ENCODE measurements around the gene FGR. TPM values are rescaled to one million over a fixed set of nuclear protein-coding genes. Genes with fewer than 3 reads are reported as not detected.
A peak's percentile ranks its signal among the peaks of the same experiment; 100 is the strongest.

The FGR gene
- total and polyA plus RNA-seq, 11 donors: 1.1 to 25.9 (median 3.3) TPM

DNA sequence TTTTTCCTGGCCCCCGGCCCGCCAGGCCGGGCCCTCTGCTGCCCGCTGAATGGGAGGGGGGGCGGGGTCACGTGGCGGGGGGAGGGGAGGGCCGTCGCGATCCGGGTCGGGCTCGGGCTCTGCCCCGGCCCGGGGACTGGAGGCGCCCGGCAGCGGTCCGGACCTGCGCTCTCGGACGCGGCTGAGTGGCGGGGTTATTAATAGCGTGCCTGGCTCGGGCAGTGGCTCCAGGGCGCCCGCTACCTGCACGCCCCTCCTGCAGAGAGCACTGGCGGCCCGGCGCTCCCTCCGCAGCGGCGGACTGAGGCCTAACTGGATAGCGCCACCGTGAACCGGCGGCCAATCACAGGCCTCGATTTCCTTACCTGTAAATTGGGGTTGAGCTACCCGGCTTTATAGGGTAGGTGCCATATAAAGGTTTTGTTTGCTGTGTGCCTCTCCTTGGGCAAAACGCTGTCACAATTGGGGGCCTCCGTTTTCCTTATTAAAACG lies 59.1 kb downstream of the FGR start:
- TF ChIP-seq, protein P1, sequence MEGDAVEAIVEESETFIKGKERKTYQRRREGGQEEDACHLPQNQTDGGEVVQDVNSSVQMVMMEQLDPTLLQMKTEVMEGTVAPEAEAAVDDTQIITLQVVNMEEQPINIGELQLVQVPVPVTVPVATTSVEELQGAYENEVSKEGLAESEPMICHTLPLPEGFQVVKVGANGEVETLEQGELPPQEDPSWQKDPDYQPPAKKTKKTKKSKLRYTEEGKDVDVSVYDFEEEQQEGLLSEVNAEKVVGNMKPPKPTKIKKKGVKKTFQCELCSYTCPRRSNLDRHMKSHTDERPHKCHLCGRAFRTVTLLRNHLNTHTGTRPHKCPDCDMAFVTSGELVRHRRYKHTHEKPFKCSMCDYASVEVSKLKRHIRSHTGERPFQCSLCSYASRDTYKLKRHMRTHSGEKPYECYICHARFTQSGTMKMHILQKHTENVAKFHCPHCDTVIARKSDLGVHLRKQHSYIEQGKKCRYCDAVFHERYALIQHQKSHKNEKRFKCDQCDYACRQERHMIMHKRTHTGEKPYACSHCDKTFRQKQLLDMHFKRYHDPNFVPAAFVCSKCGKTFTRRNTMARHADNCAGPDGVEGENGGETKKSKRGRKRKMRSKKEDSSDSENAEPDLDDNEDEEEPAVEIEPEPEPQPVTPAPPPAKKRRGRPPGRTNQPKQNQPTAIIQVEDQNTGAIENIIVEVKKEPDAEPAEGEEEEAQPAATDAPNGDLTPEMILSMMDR (IDR thresholded peaks at IDR 0.05): peak in 8 of 12 donors; percentile 7 to 54 (median 26)
- TF ChIP-seq POLR2A (IDR thresholded peaks at IDR 0.05): no peak
- Histone ChIP-seq H3K27me3 (peaks cover 0 to 9% (median 0%) of the 10 kb centered on the region in 9 donors), H3K9me3 (no peaks in the 10 kb centered on the region), H3K27ac (peak overlapping the region; percentile 68 to 99 (median 94)), H3K36me3 (no peaks in the 10 kb centered on the region), H3K4me3 (peak overlapping the region; percentile 18 to 62 (median 52)), H3K4me1 (peaks cover 38 to 98% (median 80%) of the 10 kb centered on the region in 12 donors)
- DNase-seq: peak; percentile 85 to 92 (median 88)
- peak; percentile 73 to 86 (median 82) for ATAC-seq
- 3 to 8% (median 4%) methylated on average over 23 to 44 of the region's 44 CpGs for WGBS, 4 donors
- intact Hi-C loops (cut with DNase I): loop anchor here in 2 of 10 donors (1.0 to 2.0 kb wide), 2 partner anchors 23 to 27 kb away; no protein-coding TSS in a partner anchor

DNA sequence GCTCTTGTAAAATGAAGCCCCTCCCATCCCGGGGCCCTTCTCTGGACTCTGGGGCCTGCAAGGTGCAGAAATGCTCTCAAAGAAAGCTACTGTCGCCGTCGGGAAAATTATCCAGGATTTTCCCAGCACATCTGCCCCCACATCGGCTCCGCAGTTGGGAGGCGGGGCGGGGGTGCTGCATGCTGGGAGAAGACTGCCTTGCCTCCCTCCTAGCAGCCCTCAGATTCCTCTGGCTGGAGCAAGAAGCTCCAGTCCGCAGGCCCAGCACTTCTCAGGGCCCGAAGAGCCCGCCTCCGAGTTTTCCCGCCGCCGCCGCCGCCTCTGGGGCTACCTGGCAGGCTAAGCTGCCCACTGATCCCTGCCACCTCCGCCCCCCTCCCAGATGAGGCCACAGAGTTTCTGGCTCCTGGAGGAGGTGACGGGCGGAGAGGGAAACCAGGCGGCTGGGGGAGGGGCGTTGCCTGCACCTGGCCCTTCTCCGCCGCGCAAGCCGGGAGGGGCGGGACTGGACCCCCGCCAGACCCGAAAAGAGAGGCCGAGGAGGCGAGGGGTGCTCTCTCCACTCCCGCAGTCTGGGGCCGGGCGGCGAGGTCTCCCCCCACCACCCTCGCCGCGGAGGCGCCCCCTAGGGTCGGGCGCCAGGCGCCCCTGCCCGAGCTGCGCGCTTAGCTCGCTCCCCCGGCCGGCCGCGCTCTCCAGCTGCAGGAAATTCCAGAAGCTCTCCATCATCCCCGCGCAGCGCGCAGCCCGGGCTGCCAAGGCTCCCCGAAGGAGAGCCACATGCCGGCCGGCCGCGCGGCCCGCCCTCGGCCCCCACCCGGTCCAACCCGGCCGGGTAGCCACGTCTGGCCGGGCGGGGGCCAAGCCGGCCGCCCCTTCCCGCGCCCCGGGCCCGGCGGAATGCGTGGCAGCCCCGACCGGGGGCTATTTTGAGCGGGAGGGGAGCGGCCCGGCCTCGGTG lies 59.8 kb downstream of the FGR start:
- Histone ChIP-seq H3K36me3 (no peaks in the 10 kb centered on the region), H3K4me3 (peak overlapping the region; percentile 18 to 62 (median 52)), H3K27ac (peak overlapping the region; percentile 68 to 99 (median 94)), H3K4me1 (peaks cover 40 to 98% (median 83%) of the 10 kb centered on the region in 12 donors), H3K27me3 (peaks cover 0 to 9% (median 0%) of the 10 kb centered on the region in 9 donors), H3K9me3 (no peaks in the 10 kb centered on the region)
- WGBS, 4 donors: 2 to 6% (median 5%) methylated on average over 44 to 83 of the region's 83 CpGs
- DNase-seq (peak; percentile 86 to 92 (median 90)), ATAC-seq (peak; percentile 11 to 74 (median 63))
- intact Hi-C loops (cut with DNase I): loop anchor here in 1 of 10 donors (1.0 kb wide), 1 partner anchor 28 kb away; no protein-coding TSS in a partner anchor
- peak in 1 of 2 donors; percentile 20 for TF ChIP-seq POLR2A (IDR thresholded peaks at IDR 0.05)
- TF ChIP-seq, protein P1 (IDR thresholded peaks at IDR 0.05): peak in 9 of 12 donors; percentile 26 to 59 (median 36)

DNA sequence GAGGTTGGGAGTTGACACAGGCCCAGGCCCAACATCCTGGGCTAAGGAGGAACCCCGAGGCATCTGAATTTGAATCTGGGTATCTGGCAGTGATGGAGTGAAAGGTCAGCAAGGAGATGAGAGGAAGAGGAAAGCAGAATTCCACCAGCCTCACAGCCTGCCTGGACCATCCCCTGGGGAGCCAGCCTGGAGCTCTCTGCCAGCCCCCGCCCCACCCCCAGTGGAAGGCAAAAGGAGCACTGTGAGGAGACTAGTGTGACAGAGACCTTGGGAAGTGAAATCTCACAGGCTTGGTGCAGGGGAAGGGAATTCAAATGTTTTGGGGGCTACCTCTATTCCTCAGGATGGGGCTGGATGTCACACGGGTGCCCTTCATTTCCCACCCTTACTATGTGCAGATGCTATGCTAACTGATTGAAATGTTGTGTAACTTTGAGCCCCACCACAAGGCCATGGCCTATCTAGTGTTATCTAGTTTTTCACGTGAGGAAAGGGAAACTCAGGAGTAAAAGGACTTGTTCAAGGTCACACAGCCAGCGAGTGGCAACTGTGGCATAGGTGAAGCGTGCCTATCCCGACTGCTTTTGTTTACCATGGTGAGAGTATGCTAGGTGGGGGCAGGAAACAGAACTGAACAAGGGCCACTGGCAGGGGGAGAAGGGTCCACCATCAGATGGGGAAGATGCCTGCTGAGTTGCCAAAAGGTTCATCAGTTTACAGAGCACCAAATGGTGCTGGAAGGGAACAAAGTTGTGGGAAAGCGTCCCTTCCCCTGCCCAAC lies 60.8 kb downstream of the FGR start:
- intact Hi-C loops (cut with DNase I): no loop called here
- Histone ChIP-seq H3K36me3 (no peaks in the 10 kb centered on the region), H3K27ac (peak overlapping the region; percentile 68 to 99 (median 94)), H3K4me3 (peak overlapping the region in 6 of 12 donors; percentile 46 to 62 (median 59)), H3K9me3 (no peaks in the 10 kb centered on the region), H3K4me1 (peaks cover 42 to 98% (median 89%) of the 10 kb centered on the region in 12 donors), H3K27me3 (peaks cover 0 to 9% (median 0%) of the 10 kb centered on the region in 9 donors)
- no peak for ATAC-seq
- DNase-seq: peak in 2 of 5 donors; percentile 43 to 60
- TF ChIP-seq, protein P1 (IDR thresholded peaks at IDR 0.05): no peak
- TF ChIP-seq POLR2A (IDR thresholded peaks at IDR 0.05): no peak
- WGBS, 4 donors: 46 to 53% (median 52%) methylated on average over 8 of the region's 8 CpGs

Data from heart left ventricle (tissue), 16 donors.